KMS-11 (cell line): ENCODE data around the gene SEMA5A.

Experiments
- H2AFZ ChIP-seq: fragments of 200-600 bp; sonication (generic); 2 replicates; pipeline ENCODE4 v1.6.1; 2016; ENCODE audit warnings: antibody characterized with exemption, mixed run types, low read depth
- H3K27ac ChIP-seq: fragments of 200-600 bp; sonication (generic); 2 replicates; pipeline ENCODE4 v1.6.1; 2016; ENCODE audit warnings: mild to moderate bottlenecking, mixed run types
- H3K27me3 ChIP-seq: fragments of 200-600 bp; sonication (generic); 2 replicates; pipeline ENCODE4 v1.6.1; 2017; ENCODE audit warnings: mild to moderate bottlenecking, low read depth, mixed run types, moderate library complexity; ENCODE audit not compliant: insufficient read depth
- H3K36me3 ChIP-seq: fragments of 200-600 bp; sonication (generic); 2 replicates; pipeline ENCODE4 v1.6.1; 2017; ENCODE audit warnings: mild to moderate bottlenecking, mixed run types; ENCODE audit not compliant: insufficient read depth
- H3K4me1 ChIP-seq: fragments of 200-600 bp; sonication (generic); 2 replicates; pipeline ENCODE4 v1.6.1; 2016; ENCODE audit warnings: mild to moderate bottlenecking, low read depth, mixed run types; ENCODE audit not compliant: poor library complexity, severe bottlenecking
- H3K4me2 ChIP-seq: fragments of 200-600 bp; sonication (generic); 2 replicates; pipeline ENCODE4 v1.7.0; 2016; ENCODE audit warnings: mild to moderate bottlenecking, mixed run types
- H3K4me3 ChIP-seq: fragments of 200-600 bp; sonication (generic); IDR thresholded peaks from 2 replicates; pipeline ENCODE4 v1.6.1; 2017; ENCODE audit warnings: low read depth, low read length, mixed read lengths; ENCODE audit not compliant: insufficient read depth
- H3K79me2 ChIP-seq: fragments of 200-600 bp; sonication (generic); 2 replicates; pipeline ENCODE4 v1.6.1; 2016; ENCODE audit warnings: low read depth, mixed run types; ENCODE audit not compliant: insufficient read depth
- H3K9ac ChIP-seq: fragments of 200-600 bp; sonication (generic); 2 replicates; pipeline ENCODE4 v1.6.1; 2016; ENCODE audit warnings: mild to moderate bottlenecking, mixed run types
- H4K20me1 ChIP-seq: fragments of 200-600 bp; sonication (generic); 2 replicates; pipeline ENCODE4 v1.6.1; 2016; ENCODE audit warnings: mild to moderate bottlenecking, mixed run types; ENCODE audit not compliant: insufficient read depth
- CTCF ChIP-seq: fragments of 200-600 bp; sonication (generic); conservative IDR thresholded peaks from 2 replicates; pipeline ENCODE4 v1.6.1; 2017; ENCODE audit warnings: low read depth, mild to moderate bottlenecking, antibody characterized with exemption, low read length, moderate library complexity, mixed read lengths

Gene SEMA5A

GRCh38 chr5:9447691-9448090, 98.2 kb downstream of the SEMA5A start:
- TF ChIP-seq CTCF, result no peak
- no peaks in the 10 kb centered on the region for H3K4me1 ChIP-seq
- H3K4me2 ChIP-seq, result no peak overlapping the region
- H4K20me1 ChIP-seq, result no peaks in the 10 kb centered on the region
- H3K27me3 ChIP-seq, result no peaks in the 10 kb centered on the region
- H3K79me2 ChIP-seq, result no peaks in the 10 kb centered on the region
- no peak overlapping the region for H3K9ac ChIP-seq
- no peak overlapping the region for H3K27ac ChIP-seq
- H2AFZ ChIP-seq, result no peak overlapping the region
- no peaks in the 10 kb centered on the region for H3K36me3 ChIP-seq
- no peak overlapping the region for H3K4me3 ChIP-seq

- Histone ChIP-seq H3K36me3 (no peaks in the 10 kb centered on the region), H3K4me3 (no peak overlapping the region), H2AFZ (no peak overlapping the region), H3K79me2 (no peaks in the 10 kb centered on the region), H3K4me1 (no peaks in the 10 kb centered on the region), H4K20me1 (no peaks in the 10 kb centered on the region), H3K27me3 (no peaks in the 10 kb centered on the region), H3K27ac (no peak overlapping the region), H3K9ac (no peak overlapping the region), H3K4me2 (no peak overlapping the region)
- no peak for TF ChIP-seq CTCF
Measured at GRCh38 chr5:9445826-9446388, 100.0 kb downstream of the SEMA5A start.

- no peaks in the 10 kb centered on the region for H3K79me2 ChIP-seq
- no peak overlapping the region for H2AFZ ChIP-seq
- no peak overlapping the region for H3K27ac ChIP-seq
- no peak for TF ChIP-seq CTCF
- no peak overlapping the region for H3K4me2 ChIP-seq
- no peaks in the 10 kb centered on the region for H3K27me3 ChIP-seq
- H3K9ac ChIP-seq, result no peak overlapping the region
- no peaks in the 10 kb centered on the region for H3K4me1 ChIP-seq
- H4K20me1 ChIP-seq, result no peaks in the 10 kb centered on the region
- no peaks in the 10 kb centered on the region for H3K36me3 ChIP-seq
- H3K4me3 ChIP-seq, result no peak overlapping the region
Measured at GRCh38 chr5:9444346-9444745, 101.5 kb downstream of the SEMA5A start.

GRCh38 chr5:9441610-9442009, 104.3 kb downstream of the SEMA5A start:
- Histone ChIP-seq H3K4me3 (no peak overlapping the region), H3K27ac (no peak overlapping the region), H3K79me2 (no peaks in the 10 kb centered on the region), H3K27me3 (no peaks in the 10 kb centered on the region), H2AFZ (no peak overlapping the region), H4K20me1 (no peaks in the 10 kb centered on the region), H3K4me1 (no peaks in the 10 kb centered on the region), H3K9ac (no peak overlapping the region), H3K4me2 (no peak overlapping the region), H3K36me3 (no peaks in the 10 kb centered on the region)
- no peak for TF ChIP-seq CTCF

- Histone ChIP-seq H3K27ac (no peak overlapping the region), H3K79me2 (no peaks in the 10 kb centered on the region), H3K4me2 (no peak overlapping the region), H3K9ac (no peak overlapping the region), H3K27me3 (no peaks in the 10 kb centered on the region), H3K4me3 (no peak overlapping the region), H4K20me1 (no peaks in the 10 kb centered on the region), H3K4me1 (no peaks in the 10 kb centered on the region), H3K36me3 (no peaks in the 10 kb centered on the region), H2AFZ (no peak overlapping the region)
- no peak for TF ChIP-seq CTCF
Measured at GRCh38 chr5:9440517-9440916, 105.4 kb downstream of the SEMA5A start.
